ENCODE results near the gene NHERF2.
"Not testable (repeated sequence)": the region's sequence is repeated elsewhere in the genome, so short reads cannot be mapped to it uniquely, and the experiment has no call there.

Gene NHERF2

GRCh38 chr16:2007081-2007836 lies 19.4 kb upstream of the NHERF2 start:
- no peak for DNase-seq
- ATAC-seq = no peak

- ATAC-seq (peak; percentile 20), DNase-seq (peak; percentile 61)
These were observed 18.6 kb upstream of the NHERF2 start for GRCh38 chr16:2008009-2008526.

- DNase-seq (peak; percentile 64), ATAC-seq (no peak)
These were observed 18.0 kb upstream of the NHERF2 start for GRCh38 chr16:2008631-2009163.

- ATAC-seq = peak; percentile 17
- DNase-seq = peak; percentile 44
These were observed 17.5 kb upstream of the NHERF2 start for GRCh38 chr16:2009164-2009711.

GRCh38 chr16:2009791-2010510 lies 16.8 kb upstream of the NHERF2 start, which contains the start of gene ZNF598:
Gene ZNF598 (minus strand): TSS chr16:2009821.
- DNase-seq (peak; percentile 89), ATAC-seq (peak; percentile 96)

- DNase-seq, ATAC-seq: not testable (repeated sequence)
These were observed 15.0 kb upstream of the NHERF2 start for GRCh38 chr16:2011726-2012125.

GRCh38 chr16:2013527-2013926 lies 13.2 kb upstream of the NHERF2 start:
- DNase-seq (no peak), ATAC-seq (no peak)

- DNase-seq (no peak), ATAC-seq (no peak)
These were observed 11.4 kb upstream of the NHERF2 start for GRCh38 chr16:2015117-2015946.

- ATAC-seq (no peak), DNase-seq (no peak)
These were observed 10.8 kb upstream of the NHERF2 start for GRCh38 chr16:2015947-2016208.

- DNase-seq (peak; percentile 52), ATAC-seq (no peak)
These were observed 10.2 kb upstream of the NHERF2 start for GRCh38 chr16:2016407-2016922.

GRCh38 chr16:2019518-2019920 lies 7.2 kb upstream of the NHERF2 start, which contains the start of gene NPW:
Gene NPW (plus strand): TSS chr16:2019785.
- peak; percentile 28 for ATAC-seq

GRCh38 chr16:2019921-2020831 lies 6.5 kb upstream of the NHERF2 start:
- DNase-seq (no peak), ATAC-seq (no peak)

More at GRCh38 chr16:2019518-2019920, 7.2 kb upstream of the NHERF2 start, which contains the start of gene NPW:
- DNase-seq = peak; percentile 62

GRCh38 chr16:2022723-2023091 lies 4.0 kb upstream of the NHERF2 start:
- peak; percentile 9 for ATAC-seq
- no peak for DNase-seq

GRCh38 chr16:2023092-2024031 lies 3.3 kb upstream of the NHERF2 start:
- ATAC-seq = peak; percentile 85

GRCh38 chr16:2024032-2024420 lies 2.7 kb upstream of the NHERF2 start:
- no peak for ATAC-seq
- no peak for DNase-seq

More at GRCh38 chr16:2023092-2024031, 3.3 kb upstream of the NHERF2 start:
- peak; percentile 99 for DNase-seq

- DNase-seq (no peak), ATAC-seq (no peak)
These were observed 1.5 kb upstream of the NHERF2 start for GRCh38 chr16:2025251-2025650.

- DNase-seq = no peak
- ATAC-seq = no peak
These were observed 733 bp upstream of the NHERF2 start for GRCh38 chr16:2025878-2026460.

GRCh38 chr16:2027024-2028010 lies 615 bp downstream of the NHERF2 start:
- DNase-seq (no peak), ATAC-seq (no peak)
